Stimulated activated CD8-positive, alpha-beta memory T cell treated with anti-CD3 and anti-CD28 coated beads, Interleukin-15, amount 100 ng/mL, for 48 hours (primary cell): ENCODE data around the gene SFTA2.
A peak's percentile ranks its signal among the peaks of the same experiment; 100 is the strongest.

Source experiments
- DNase-seq, 2 donors: peaks; one replicate each; pipeline ENCODE4 v3.0.0-alpha.2; 2020; ENCODE audit warnings: low read depth in 2 of 2

SFTA2 gene

GRCh38 chr6:30890646-30891449, 41.1 kb downstream of the SFTA2 start:
- no peak for DNase-seq

DNA sequence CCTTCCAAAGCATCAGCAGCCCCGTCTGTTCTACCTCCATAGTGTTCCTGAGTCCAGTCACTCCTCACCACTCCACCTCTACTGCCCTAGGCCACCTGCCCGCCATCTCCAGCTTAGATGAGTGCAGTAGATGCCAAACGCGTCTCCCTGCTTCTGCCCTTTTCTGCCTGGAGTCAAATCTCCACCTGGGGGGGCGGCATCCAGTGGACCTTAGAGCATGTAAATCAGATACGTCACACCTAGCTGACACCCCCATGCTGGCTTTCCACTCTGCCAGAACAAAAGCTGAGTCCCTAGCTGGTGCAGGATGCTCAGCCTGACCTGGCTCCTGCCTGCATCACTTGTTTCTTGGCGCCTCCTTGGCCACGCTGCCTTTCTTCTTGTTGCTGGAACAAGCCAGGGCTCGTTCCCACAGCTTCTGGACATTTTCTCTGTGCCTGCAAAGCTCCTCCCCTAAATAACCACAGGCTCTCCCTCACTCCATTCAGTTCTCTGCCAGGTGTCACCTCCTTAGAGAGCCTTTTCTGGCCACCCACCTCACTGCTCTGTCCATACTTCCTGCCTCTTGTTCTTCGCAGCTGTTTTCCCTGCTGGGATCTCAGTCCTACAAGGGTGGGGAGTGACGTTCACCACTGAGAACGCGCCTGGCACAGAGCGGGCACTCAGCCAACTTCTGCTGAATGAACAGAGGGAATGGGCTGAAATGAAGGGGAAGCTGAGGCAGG, 41.9 kb downstream of the SFTA2 start:
- no peak for DNase-seq

DNA sequence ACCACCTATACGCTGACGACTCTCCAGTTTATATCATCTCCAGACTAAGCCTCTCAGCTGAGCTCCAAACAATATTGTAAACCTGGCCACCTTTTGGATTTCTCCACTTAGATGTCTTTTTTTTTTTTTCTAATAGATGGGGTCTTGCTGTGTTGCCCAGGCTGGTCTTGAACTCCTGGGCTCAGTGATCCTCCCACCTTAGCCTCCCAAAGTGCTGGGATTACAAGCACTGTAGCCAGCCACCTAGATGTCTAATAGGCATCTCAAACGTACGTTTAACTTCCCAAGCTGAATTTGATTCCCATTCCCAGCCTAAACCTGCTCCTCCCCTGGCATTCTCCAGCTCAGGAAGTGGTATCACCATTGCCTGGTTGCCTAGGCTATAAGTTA, 42.5 kb downstream of the SFTA2 start:
- no peak for DNase-seq

DNA sequence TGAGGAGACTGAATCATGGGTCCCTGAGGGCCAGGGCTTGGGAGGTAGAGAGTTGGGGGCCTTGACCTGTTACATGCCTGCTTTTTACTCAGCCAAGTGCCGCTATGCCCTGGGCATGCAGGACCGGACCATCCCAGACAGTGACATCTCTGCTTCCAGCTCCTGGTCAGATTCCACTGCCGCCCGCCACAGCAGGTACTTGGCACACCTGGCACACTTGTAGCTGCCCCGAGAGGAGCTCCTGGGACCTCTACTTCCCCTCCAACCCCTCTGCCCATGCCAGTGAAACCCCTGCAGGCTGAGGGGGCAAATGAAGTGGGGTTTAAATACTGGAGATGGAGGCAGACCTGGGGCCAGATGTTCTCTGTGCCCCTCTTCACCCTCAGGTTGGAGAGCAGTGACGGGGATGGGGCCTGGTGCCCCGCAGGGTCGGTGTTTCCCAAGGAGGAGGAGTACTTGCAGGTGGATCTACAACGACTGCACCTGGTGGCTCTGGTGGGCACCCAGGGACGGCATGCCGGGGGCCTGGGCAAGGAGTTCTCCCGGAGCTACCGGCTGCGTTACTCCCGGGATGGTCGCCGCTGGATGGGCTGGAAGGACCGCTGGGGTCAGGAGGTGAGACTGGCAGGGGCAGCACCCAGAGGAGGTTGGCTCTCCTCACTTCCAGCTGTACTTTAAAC, 43.0 kb downstream of the SFTA2 start:
- no peak for DNase-seq

GRCh38 chr6:30887901-30888815, 43.8 kb downstream of the SFTA2 start:
- no peak for DNase-seq

- no peak for DNase-seq
Measured at GRCh38 chr6:30886897-30887255, 45.1 kb downstream of the SFTA2 start.

DNA sequence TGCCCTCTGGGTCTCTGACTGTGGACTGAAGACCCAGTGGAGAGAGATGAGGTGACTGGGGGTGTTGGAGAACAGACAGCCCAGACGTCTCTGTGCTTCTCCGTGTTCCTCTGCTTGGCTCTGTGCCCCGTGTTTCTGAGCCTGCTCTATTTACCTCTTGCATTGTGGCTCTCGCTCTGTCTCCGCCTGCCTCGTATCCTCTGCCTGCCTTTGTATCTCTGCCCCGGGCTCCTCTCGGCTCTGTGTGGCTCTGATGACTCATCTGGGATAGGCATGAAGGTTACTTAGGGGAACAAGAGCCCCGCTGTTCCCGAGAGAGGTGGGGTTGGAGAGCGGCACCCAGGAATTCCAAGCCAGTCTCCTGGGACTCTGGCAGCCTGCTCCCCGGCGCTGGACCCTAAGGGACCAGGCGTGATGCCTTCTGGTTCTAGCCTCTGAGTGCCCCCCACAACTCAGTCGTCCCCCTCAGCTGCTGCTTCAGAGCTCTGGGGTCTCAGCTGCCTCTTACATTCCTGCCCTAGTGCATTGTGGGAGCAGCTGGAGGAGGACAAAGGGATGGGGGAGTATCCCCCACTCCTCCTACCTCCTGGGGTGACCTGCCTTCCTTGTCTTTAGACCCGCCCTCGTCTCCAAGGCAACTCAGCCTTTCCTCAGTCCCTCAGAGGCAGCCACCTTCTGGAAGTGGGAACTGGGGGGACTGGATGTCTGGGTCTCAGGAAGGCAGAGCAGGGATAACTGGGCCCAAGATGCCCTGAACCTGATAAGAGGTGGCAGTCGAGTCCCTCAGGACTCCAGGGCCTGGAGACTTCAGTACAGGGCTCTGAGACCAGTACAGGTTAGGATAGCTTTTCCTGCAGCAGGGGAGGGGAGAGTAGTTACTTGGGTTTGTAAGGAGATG, 45.7 kb downstream of the SFTA2 start:
- DNase-seq: no peak

GRCh38 chr6:30885481-30885998, 46.4 kb downstream of the SFTA2 start:
- no peak for DNase-seq

- DNase-seq: peak in 1 of 2 donors; percentile 36
Measured at GRCh38 chr6:30884521-30885480, 47.2 kb downstream of the SFTA2 start.

DNA sequence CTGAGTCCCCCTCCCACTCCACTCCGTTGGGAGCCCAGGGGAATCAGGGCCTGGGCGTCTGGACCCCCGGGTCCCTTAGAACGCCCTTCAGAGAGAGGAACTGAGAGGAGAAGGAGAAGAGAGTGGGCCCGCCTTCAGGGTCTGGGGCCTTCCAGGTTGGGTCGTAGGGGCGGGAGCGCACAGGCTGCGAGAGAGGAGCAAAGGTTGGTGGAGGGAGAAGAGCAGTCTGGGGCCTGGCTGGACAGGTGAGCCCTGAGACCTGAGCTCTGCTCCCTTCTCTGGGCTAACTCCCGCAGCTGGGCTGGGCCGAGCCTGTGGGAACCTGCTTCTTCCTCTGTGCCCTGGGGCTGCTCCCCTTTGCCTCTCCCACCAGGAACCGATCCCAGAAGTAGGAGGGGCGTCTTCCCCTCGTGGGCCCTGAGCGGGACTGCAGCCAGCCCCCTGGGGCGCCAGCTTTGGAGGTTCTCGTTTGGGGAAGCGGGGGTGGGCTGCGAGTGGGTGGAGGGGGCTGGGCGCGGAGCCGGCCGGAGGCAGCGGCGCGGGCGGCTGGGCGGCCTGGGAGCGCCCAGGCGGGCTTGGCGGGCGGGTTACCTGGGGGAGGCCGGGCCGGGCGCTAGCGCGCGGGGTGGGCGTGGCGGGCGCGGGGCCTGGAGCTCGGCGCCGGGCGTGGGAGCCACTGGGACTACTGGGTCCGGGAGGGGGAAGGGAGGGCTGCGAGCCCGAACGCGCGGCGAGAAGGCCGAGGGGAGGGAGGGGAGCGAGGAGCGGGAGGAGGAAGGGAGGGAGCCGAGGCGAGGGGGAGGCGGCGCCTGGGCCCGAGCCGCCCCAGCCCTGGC, 48.1 kb downstream of the SFTA2 start, which contains the start of gene DDR1:
TSS of gene DDR1 (plus strand) at position 835 of the 836 bp plus-strand sequence. CDS start 4,211 bp downstream, outside the sequence.
- DNase-seq: peak in 1 of 2 donors; percentile 34

- DNase-seq: no peak
Measured at GRCh38 chr6:30882759-30883684, 48.9 kb downstream of the SFTA2 start.

- DNase-seq: no peak
Measured at GRCh38 chr6:30882204-30882758, 49.7 kb downstream of the SFTA2 start.

- DNase-seq: no peak
Measured at GRCh38 chr6:30881392-30882203, 50.4 kb downstream of the SFTA2 start.
